ENCODE results near the gene RHOJ.

RHOJ gene

GRCh38 chr14:63273717-63274655 is 69.7 kb downstream of the RHOJ start:
- Histone ChIP-seq H3K4me3 (ENCODE audit: low read length) (no peak overlapping the region), H3K36me3 (ENCODE audit: control insufficient read depth, low read length) (no peaks in the 10 kb centered on the region), H3K27me3 (ENCODE audit: control insufficient read depth, low read length) (0 out of 2 replicates have a peak, but pooled peaks cover 4% of the 10 kb centered on the region), H3K9me2 (replicated peaks; ENCODE audit: control insufficient read depth, low read length) (no peaks in the 10 kb centered on the region), H3K4me1 (ENCODE audit: control insufficient read depth, low read length) (no peaks in the 10 kb centered on the region), H3K9me3 (ENCODE audit: control insufficient read depth, insufficient read depth, low read length) (no peaks in the 10 kb centered on the region), H3K4me2 (ENCODE audit: low read length) (no peak overlapping the region), H4K20me1 (ENCODE audit: control insufficient read depth, insufficient read depth, low read depth, low read length) (no peaks in the 10 kb centered on the region), H3K27ac (ENCODE audit: low read depth, low read length) (no peak overlapping the region), H3K79me2 (ENCODE audit: control insufficient read depth, low read length) (no peaks in the 10 kb centered on the region), H3F3A (ENCODE audit: control insufficient read depth, insufficient read depth) (no peaks in the 10 kb centered on the region)
- no peak for TF ChIP-seq EZH2phosphoT487 (IDR thresholded peaks at IDR 0.05; ENCODE audit: borderline replicate concordance, low read length)
- TF ChIP-seq, protein P1, sequence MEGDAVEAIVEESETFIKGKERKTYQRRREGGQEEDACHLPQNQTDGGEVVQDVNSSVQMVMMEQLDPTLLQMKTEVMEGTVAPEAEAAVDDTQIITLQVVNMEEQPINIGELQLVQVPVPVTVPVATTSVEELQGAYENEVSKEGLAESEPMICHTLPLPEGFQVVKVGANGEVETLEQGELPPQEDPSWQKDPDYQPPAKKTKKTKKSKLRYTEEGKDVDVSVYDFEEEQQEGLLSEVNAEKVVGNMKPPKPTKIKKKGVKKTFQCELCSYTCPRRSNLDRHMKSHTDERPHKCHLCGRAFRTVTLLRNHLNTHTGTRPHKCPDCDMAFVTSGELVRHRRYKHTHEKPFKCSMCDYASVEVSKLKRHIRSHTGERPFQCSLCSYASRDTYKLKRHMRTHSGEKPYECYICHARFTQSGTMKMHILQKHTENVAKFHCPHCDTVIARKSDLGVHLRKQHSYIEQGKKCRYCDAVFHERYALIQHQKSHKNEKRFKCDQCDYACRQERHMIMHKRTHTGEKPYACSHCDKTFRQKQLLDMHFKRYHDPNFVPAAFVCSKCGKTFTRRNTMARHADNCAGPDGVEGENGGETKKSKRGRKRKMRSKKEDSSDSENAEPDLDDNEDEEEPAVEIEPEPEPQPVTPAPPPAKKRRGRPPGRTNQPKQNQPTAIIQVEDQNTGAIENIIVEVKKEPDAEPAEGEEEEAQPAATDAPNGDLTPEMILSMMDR (IDR thresholded peaks at IDR 0.05; ENCODE audit: low read depth, low read length, poor library complexity, severe bottlenecking): no peak

DNA sequence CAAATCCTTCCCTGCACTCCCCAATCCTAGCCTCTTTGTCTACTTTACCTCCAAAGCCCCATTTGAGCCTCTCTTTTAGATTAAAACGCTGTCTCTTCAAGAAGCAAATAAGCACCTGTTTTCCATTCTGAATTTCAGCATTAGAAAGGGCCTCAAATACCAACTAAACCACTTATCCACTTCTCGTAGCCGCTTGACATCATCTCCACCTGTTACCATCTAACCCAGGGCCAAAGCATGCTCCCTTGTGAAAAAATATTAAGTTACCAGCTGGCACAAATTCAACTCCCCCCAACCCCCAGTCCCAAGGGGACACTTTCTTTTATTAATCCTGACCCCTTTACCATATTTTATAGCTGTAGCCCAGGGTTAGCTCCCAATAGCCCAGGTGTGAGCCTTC is 71.4 kb downstream of the RHOJ start:
- H3K9me3 ChIP-seq (ENCODE audit: control insufficient read depth, insufficient read depth, low read length): no peaks in the 10 kb centered on the region
- no peaks in the 10 kb centered on the region for H3F3A ChIP-seq (ENCODE audit: control insufficient read depth, insufficient read depth)
- no peaks in the 10 kb centered on the region for H3K4me1 ChIP-seq (ENCODE audit: control insufficient read depth, low read length)
- H3K79me2 ChIP-seq (ENCODE audit: control insufficient read depth, low read length): no peaks in the 10 kb centered on the region
- H3K4me2 ChIP-seq (ENCODE audit: low read length): no peak overlapping the region
- H3K36me3 ChIP-seq (ENCODE audit: control insufficient read depth, low read length): no peaks in the 10 kb centered on the region
- no peaks in the 10 kb centered on the region for H4K20me1 ChIP-seq (ENCODE audit: control insufficient read depth, insufficient read depth, low read depth, low read length)
- no peak overlapping the region for H3K4me3 ChIP-seq (ENCODE audit: low read length)
- no peak overlapping the region for H3K27ac ChIP-seq (ENCODE audit: low read depth, low read length)
- peaks cover 4% of the 10 kb centered on the region; the same call in 1 of the 2 replicates for H3K27me3 ChIP-seq (ENCODE audit: control insufficient read depth, low read length)
- no peaks in the 10 kb centered on the region for H3K9me2 ChIP-seq (replicated peaks; ENCODE audit: control insufficient read depth, low read length)
- TF ChIP-seq, protein P1 (IDR thresholded peaks at IDR 0.05; ENCODE audit: low read depth, low read length, poor library complexity, severe bottlenecking): no peak
- no peak for TF ChIP-seq EZH2phosphoT487 (IDR thresholded peaks at IDR 0.05; ENCODE audit: borderline replicate concordance, low read length)

DNA sequence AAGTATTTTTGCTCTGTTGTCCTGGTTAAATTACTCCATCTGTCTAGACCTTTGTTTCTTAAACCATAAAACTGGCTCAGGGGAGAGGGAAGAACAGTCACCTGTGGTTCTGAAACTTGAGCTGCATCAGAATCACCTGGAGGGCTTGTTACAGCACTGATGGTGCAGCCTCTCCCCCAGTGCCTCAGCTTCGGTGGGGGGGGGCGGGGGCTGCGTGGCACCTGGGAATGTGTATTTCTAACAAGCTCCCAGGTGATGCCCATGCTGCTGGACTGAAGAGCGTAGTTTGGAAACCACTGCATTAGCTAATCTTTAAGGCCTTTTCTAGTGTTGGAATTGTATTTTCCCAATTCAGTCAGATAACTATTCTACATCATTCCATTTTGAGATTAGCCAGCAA is 71.8 kb downstream of the RHOJ start:
- H3K79me2 ChIP-seq (ENCODE audit: control insufficient read depth, low read length): no peaks in the 10 kb centered on the region
- H3K4me3 ChIP-seq (ENCODE audit: low read length): no peak overlapping the region
- peaks cover 6% of the 10 kb centered on the region for H3K27me3 ChIP-seq (ENCODE audit: control insufficient read depth, low read length)
- H4K20me1 ChIP-seq (ENCODE audit: control insufficient read depth, insufficient read depth, low read depth, low read length): no peaks in the 10 kb centered on the region
- H3K9me3 ChIP-seq (ENCODE audit: control insufficient read depth, insufficient read depth, low read length): no peaks in the 10 kb centered on the region
- H3F3A ChIP-seq (ENCODE audit: control insufficient read depth, insufficient read depth): no peaks in the 10 kb centered on the region
- no peaks in the 10 kb centered on the region for H3K4me1 ChIP-seq (ENCODE audit: control insufficient read depth, low read length)
- no peak for TF ChIP-seq EZH2phosphoT487 (IDR thresholded peaks at IDR 0.05; ENCODE audit: borderline replicate concordance, low read length)
- TF ChIP-seq, protein P1 (IDR thresholded peaks at IDR 0.05; ENCODE audit: low read depth, low read length, poor library complexity, severe bottlenecking): no peak
- H3K9me2 ChIP-seq (replicated peaks; ENCODE audit: control insufficient read depth, low read length): no peaks in the 10 kb centered on the region
- no peak overlapping the region for H3K27ac ChIP-seq (ENCODE audit: low read depth, low read length)
- H3K4me2 ChIP-seq (ENCODE audit: low read length): no peak overlapping the region
- H3K36me3 ChIP-seq (ENCODE audit: control insufficient read depth, low read length): no peaks in the 10 kb centered on the region

All from DOHH2 (cell line).